GM19468 (cell line): ENCODE measurements around the gene XRCC4.

Experiments used
- ATAC-seq: cut with Tn5 transposase; IDR thresholded peaks from one replicate; pipeline ENCODE4 v1.9.1; 2021; ENCODE audit warnings: mild to moderate bottlenecking, moderate library complexity, moderate number of reproducible peaks; ENCODE audit not compliant: unreplicated experiment; ENCODE audit errors: extremely low read depth

The XRCC4 gene

GRCh38 chr5:83368319-83368718, 291.0 kb downstream of the XRCC4 start:
- ATAC-seq: no peak

GRCh38 chr5:83368835-83369234, 291.5 kb downstream of the XRCC4 start:
- no peak for ATAC-seq

GRCh38 chr5:83370957-83371356, 293.6 kb downstream of the XRCC4 start:
- no peak for ATAC-seq

- ATAC-seq: no peak
Measured at GRCh38 chr5:83371726-83372125, 294.4 kb downstream of the XRCC4 start.

GRCh38 chr5:83374547-83374946, 297.2 kb downstream of the XRCC4 start:
- ATAC-seq: no peak

- ATAC-seq: no peak
Measured at GRCh38 chr5:83375049-83375745, 297.9 kb downstream of the XRCC4 start.

GRCh38 chr5:83376461-83376860, 299.1 kb downstream of the XRCC4 start:
- no peak for ATAC-seq

- no peak for ATAC-seq
Measured at GRCh38 chr5:83377131-83377865, 300.0 kb downstream of the XRCC4 start.

- ATAC-seq: no peak
Measured at GRCh38 chr5:83378624-83379289, 301.4 kb downstream of the XRCC4 start.

- ATAC-seq: no peak
Measured at GRCh38 chr5:83385812-83386211, 308.5 kb downstream of the XRCC4 start.

GRCh38 chr5:83387041-83387440, 309.7 kb downstream of the XRCC4 start:
- no peak for ATAC-seq

- ATAC-seq: no peak
Measured at GRCh38 chr5:83388608-83389007, 311.3 kb downstream of the XRCC4 start.

- ATAC-seq: no peak
Measured at GRCh38 chr5:83392766-83393503, 315.6 kb downstream of the XRCC4 start.

GRCh38 chr5:83393504-83393866, 316.1 kb downstream of the XRCC4 start:
- ATAC-seq: no peak

- no peak for ATAC-seq
Measured at GRCh38 chr5:83394190-83394589, 316.8 kb downstream of the XRCC4 start.

- no peak for ATAC-seq
Measured at GRCh38 chr5:83396662-83397061, 319.3 kb downstream of the XRCC4 start.

- ATAC-seq: no peak
Measured at GRCh38 chr5:83397658-83398057, 320.3 kb downstream of the XRCC4 start.

GRCh38 chr5:83400241-83400640, 322.9 kb downstream of the XRCC4 start:
- ATAC-seq: no peak

GRCh38 chr5:83400701-83401100, 323.4 kb downstream of the XRCC4 start:
- ATAC-seq: no peak

- no peak for ATAC-seq
Measured at GRCh38 chr5:83401122-83401731, 323.9 kb downstream of the XRCC4 start.
